Activated CD8-positive, alpha-beta memory T cell treated with anti-CD3 and anti-CD28 coated beads, Interleukin-2, amount 10 ng/mL, durations not matched to agents 7 days and 5 days (primary cell): ENCODE measurements around the gene SHISA2. TPM values are rescaled to one million over a fixed set of nuclear protein-coding genes. Genes with fewer than 3 reads are reported as not detected.

ENCODE experiments used
- ATAC-seq: fragments of 150-1000 bp; cut with Tn5 transposase; one replicate; pipeline ENCODE4 v1.10.0; 2021; ENCODE audit warnings: moderate library complexity
- CTCF ChIA-PET: fragments of 350-600 bp; sonication (Branson Sonifier 250); formaldehyde crosslinking; loops from one replicate; lab custom pipeline; 2021; ENCODE audit warnings: antibody characterized with exemption; lab: Charles Lee
- DNase-seq: peaks from one replicate; pipeline ENCODE4 v3.0.0-alpha.2; 2020
- H3K27ac Mint-ChIP-seq: one replicate; pipeline ENCODE4 v1.8.0; 2021; ENCODE audit warnings: mild to moderate bottlenecking, mixed read lengths
- H3K27me3 Mint-ChIP-seq: one replicate; pipeline ENCODE4 v1.8.0; 2021; ENCODE audit warnings: mixed read lengths
- H3K36me3 Mint-ChIP-seq: one replicate; pipeline ENCODE4 v1.8.0; 2021; ENCODE audit warnings: mild to moderate bottlenecking, mixed read lengths
- H3K4me1 Mint-ChIP-seq: one replicate; pipeline ENCODE4 v1.8.0; 2021; ENCODE audit warnings: mixed read lengths
- H3K4me3 Mint-ChIP-seq: one replicate; pipeline ENCODE4 v1.8.0; 2021; ENCODE audit warnings: mild to moderate bottlenecking, moderate library complexity, mixed read lengths
- H3K9me3 Mint-ChIP-seq: one replicate; pipeline ENCODE4 v1.8.0; 2022; ENCODE audit warnings: low read depth, mixed read lengths
- total RNA-seq, 2 experiments: library from RNA; stranded (reverse); gene quantifications; one replicate each; pipeline ENCODE4 v1.2.3, GENCODE V29; 2021

The SHISA2 gene
- total RNA-seq, 2 experiments from 2014 or later: 0.19 TPM; not detected in 1

GRCh38 chr13:26007261-26008125, 44.3 kb downstream of the SHISA2 start:
- peaks cover 9% of the 10 kb centered on the region for H3K4me1 Mint-ChIP-seq
- no peak overlapping the region for H3K27ac Mint-ChIP-seq
- H3K4me3 Mint-ChIP-seq: no peak overlapping the region
- DNase-seq (no peak), ATAC-seq (no peak)
- H3K36me3 Mint-ChIP-seq: peaks cover 1% of the 10 kb centered on the region
- H3K9me3 Mint-ChIP-seq: peaks cover 1% of the 10 kb centered on the region
- H3K27me3 Mint-ChIP-seq: peaks cover 19% of the 10 kb centered on the region
- CTCF ChIA-PET: no interaction called here

Other genes starting within 250 kb of the SHISA2 start
- gene RNF6, start 170.3 kb upstream of the SHISA2 start, total RNA-seq: 10 to 100 TPM; 34.2 to 47.6 TPM
- 10 to 100 TPM; 15.9 to 18.0 TPM for gene CDK8, start 202.1 kb upstream of the SHISA2 start, total RNA-seq